ENCODE measurements around the gene PPIE.

The PPIE gene

DNA sequence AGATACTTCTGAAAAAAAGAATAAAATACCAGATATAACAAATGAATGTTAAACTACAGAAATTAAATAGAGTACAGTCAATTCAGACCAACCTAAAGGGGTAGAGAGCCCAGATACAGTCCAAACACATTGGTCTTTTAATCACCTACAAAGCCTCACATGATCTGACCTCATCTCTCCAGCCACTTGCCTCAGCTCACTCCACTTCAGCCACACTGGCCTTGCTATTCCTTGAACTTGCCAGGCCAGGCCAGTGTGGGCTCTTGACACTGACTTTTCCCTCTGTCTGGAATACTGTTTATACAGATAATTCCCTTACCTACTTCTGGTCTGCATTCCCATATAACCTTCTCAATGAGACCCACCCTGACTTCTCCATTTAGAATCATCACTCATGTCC, 17.0 kb upstream of the PPIE start:
- H3K4me1 ChIP-seq (ENCODE audit: insufficient read depth, low read length), result no peaks in the 10 kb centered on the region
- no peak overlapping the region for H3K9ac ChIP-seq (ENCODE audit: low read depth, low read length)
- H3K27me3 ChIP-seq (ENCODE audit: insufficient read depth, low read length), result peaks cover 97% of the 10 kb centered on the region
- H3K9me3 ChIP-seq (ENCODE audit: insufficient read depth, low read depth, low read length), result no peaks in the 10 kb centered on the region
- no peaks in the 10 kb centered on the region for H3K36me3 ChIP-seq (ENCODE audit: insufficient read depth, low read length)
- H3K27ac ChIP-seq (ENCODE audit: low read depth, low read length), result no peak overlapping the region
- H3K4me3 ChIP-seq (ENCODE audit: low read length), result no peak overlapping the region

- H3K9ac ChIP-seq (ENCODE audit: low read depth, low read length), result no peak overlapping the region
- no peak overlapping the region for H3K27ac ChIP-seq (ENCODE audit: low read depth, low read length)
- no peak overlapping the region for H3K4me3 ChIP-seq (ENCODE audit: low read length)
- H3K36me3 ChIP-seq (ENCODE audit: insufficient read depth, low read length), result no peaks in the 10 kb centered on the region
- WGBS, result 19% methylated on average over 2 of the region's 2 CpGs
- H3K9me3 ChIP-seq (ENCODE audit: insufficient read depth, low read depth, low read length), result no peaks in the 10 kb centered on the region
- no peaks in the 10 kb centered on the region for H3K4me1 ChIP-seq (ENCODE audit: insufficient read depth, low read length)
- peaks cover 97% of the 10 kb centered on the region for H3K27me3 ChIP-seq (ENCODE audit: insufficient read depth, low read length)
Measured at GRCh38 chr1:39722495-39722894, 16.2 kb upstream of the PPIE start.

- whole genome bisulfite sequencing, result 67% methylated on average over 1 of the region's 3 CpGs
- H3K9ac ChIP-seq (ENCODE audit: low read depth, low read length), result no peak overlapping the region
Measured at GRCh38 chr1:39726600-39726999, 12.1 kb upstream of the PPIE start.

GRCh38 chr1:39727221-39727931, 11.3 kb upstream of the PPIE start:
- Histone ChIP-seq H3K4me1 (ENCODE audit: insufficient read depth, low read length) (no peaks in the 10 kb centered on the region), H3K4me3 (ENCODE audit: low read length) (no peak overlapping the region), H3K27me3 (ENCODE audit: insufficient read depth, low read length) (peaks cover 97% of the 10 kb centered on the region), H3K9me3 (ENCODE audit: insufficient read depth, low read depth, low read length) (no peaks in the 10 kb centered on the region), H3K36me3 (ENCODE audit: insufficient read depth, low read length) (no peaks in the 10 kb centered on the region), H3K27ac (ENCODE audit: low read depth, low read length) (no peak overlapping the region), H3K9ac (ENCODE audit: low read depth, low read length) (no peak overlapping the region)
- 52% methylated on average over 10 of the region's 10 CpGs for WGBS

More at GRCh38 chr1:39726600-39726999, 12.1 kb upstream of the PPIE start:
- Histone ChIP-seq H3K4me3 (ENCODE audit: low read length) (no peak overlapping the region), H3K27ac (ENCODE audit: low read depth, low read length) (no peak overlapping the region), H3K27me3 (ENCODE audit: insufficient read depth, low read length) (peaks cover 98% of the 10 kb centered on the region), H3K4me1 (ENCODE audit: insufficient read depth, low read length) (no peaks in the 10 kb centered on the region), H3K36me3 (ENCODE audit: insufficient read depth, low read length) (no peaks in the 10 kb centered on the region), H3K9me3 (ENCODE audit: insufficient read depth, low read depth, low read length) (no peaks in the 10 kb centered on the region)

- WGBS, result 69% methylated on average over 14 of the region's 14 CpGs
- Histone ChIP-seq H3K27me3 (ENCODE audit: insufficient read depth, low read length) (peaks cover 98% of the 10 kb centered on the region), H3K9me3 (ENCODE audit: insufficient read depth, low read depth, low read length) (no peaks in the 10 kb centered on the region), H3K4me1 (ENCODE audit: insufficient read depth, low read length) (no peaks in the 10 kb centered on the region), H3K36me3 (ENCODE audit: insufficient read depth, low read length) (no peaks in the 10 kb centered on the region), H3K27ac (ENCODE audit: low read depth, low read length) (no peak overlapping the region), H3K9ac (ENCODE audit: low read depth, low read length) (no peak overlapping the region), H3K4me3 (ENCODE audit: low read length) (no peak overlapping the region)
Measured at GRCh38 chr1:39727932-39728317, 10.8 kb upstream of the PPIE start.

DNA sequence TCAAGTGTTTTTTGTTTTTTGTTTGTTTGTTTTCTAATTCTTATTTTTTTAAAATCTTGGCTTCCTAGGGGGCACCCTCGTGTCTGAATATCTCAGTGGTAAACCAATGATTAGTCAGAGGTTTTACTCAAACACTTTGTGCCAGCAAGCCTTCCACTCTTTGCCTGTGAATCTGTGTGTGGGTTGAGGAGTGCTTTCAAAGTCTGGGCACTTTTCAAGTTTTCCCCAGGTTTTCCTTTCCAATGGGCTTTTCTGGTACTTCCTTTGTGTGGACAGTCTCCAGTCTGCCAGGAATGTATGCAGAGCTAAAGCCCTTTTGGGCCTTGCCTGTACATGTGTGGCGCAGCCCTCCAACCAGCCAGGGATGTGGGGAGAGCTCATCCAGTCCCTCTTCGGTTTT, 9.7 kb upstream of the PPIE start:
- peaks cover 99% of the 10 kb centered on the region for H3K27me3 ChIP-seq (ENCODE audit: insufficient read depth, low read length)

GRCh38 chr1:39729842-39730241, 8.8 kb upstream of the PPIE start:
- Histone ChIP-seq H3K9me3 (ENCODE audit: insufficient read depth, low read depth, low read length) (no peaks in the 10 kb centered on the region), H3K36me3 (ENCODE audit: insufficient read depth, low read length) (no peaks in the 10 kb centered on the region), H3K9ac (ENCODE audit: low read depth, low read length) (no peak overlapping the region), H3K27ac (ENCODE audit: low read depth, low read length) (no peak overlapping the region), H3K27me3 (ENCODE audit: insufficient read depth, low read length) (peaks cover 99% of the 10 kb centered on the region), H3K4me3 (ENCODE audit: low read length) (no peak overlapping the region), H3K4me1 (ENCODE audit: insufficient read depth, low read length) (no peaks in the 10 kb centered on the region)
- WGBS, result 61% methylated on average over 3 of the region's 4 CpGs

More for the DNA sequence above, 9.7 kb upstream of the PPIE start:
- Histone ChIP-seq H3K27ac (ENCODE audit: low read depth, low read length) (no peak overlapping the region), H3K4me3 (ENCODE audit: low read length) (no peak overlapping the region), H3K9ac (ENCODE audit: low read depth, low read length) (no peak overlapping the region), H3K4me1 (ENCODE audit: insufficient read depth, low read length) (no peaks in the 10 kb centered on the region), H3K9me3 (ENCODE audit: insufficient read depth, low read depth, low read length) (no peaks in the 10 kb centered on the region), H3K36me3 (ENCODE audit: insufficient read depth, low read length) (no peaks in the 10 kb centered on the region)
- 67% methylated on average over 3 of the region's 3 CpGs for WGBS

- WGBS, result 71% methylated on average over 3 of the region's 3 CpGs
- Histone ChIP-seq H3K27me3 (ENCODE audit: insufficient read depth, low read length) (peaks cover 98% of the 10 kb centered on the region), H3K9me3 (ENCODE audit: insufficient read depth, low read depth, low read length) (no peaks in the 10 kb centered on the region), H3K36me3 (ENCODE audit: insufficient read depth, low read length) (no peaks in the 10 kb centered on the region), H3K4me1 (ENCODE audit: insufficient read depth, low read length) (no peaks in the 10 kb centered on the region), H3K27ac (ENCODE audit: low read depth, low read length) (no peak overlapping the region), H3K9ac (ENCODE audit: low read depth, low read length) (no peak overlapping the region), H3K4me3 (ENCODE audit: low read length) (no peak overlapping the region)
Measured at GRCh38 chr1:39732730-39733129, 6.0 kb upstream of the PPIE start.

- Histone ChIP-seq H3K9ac (ENCODE audit: low read depth, low read length) (no peak overlapping the region), H3K27me3 (ENCODE audit: insufficient read depth, low read length) (peaks cover 97% of the 10 kb centered on the region), H3K27ac (ENCODE audit: low read depth, low read length) (no peak overlapping the region), H3K9me3 (ENCODE audit: insufficient read depth, low read depth, low read length) (no peaks in the 10 kb centered on the region), H3K4me1 (ENCODE audit: insufficient read depth, low read length) (no peaks in the 10 kb centered on the region), H3K36me3 (ENCODE audit: insufficient read depth, low read length) (no peaks in the 10 kb centered on the region), H3K4me3 (ENCODE audit: low read length) (no peak overlapping the region)
- 74% methylated on average over 7 of the region's 7 CpGs for WGBS
Measured at GRCh38 chr1:39733161-39733560, 5.5 kb upstream of the PPIE start.

- H3K9ac ChIP-seq (ENCODE audit: low read depth, low read length), result no peak overlapping the region
- H3K9me3 ChIP-seq (ENCODE audit: insufficient read depth, low read depth, low read length), result no peaks in the 10 kb centered on the region
- WGBS, result 49% methylated on average over 2 of the region's 3 CpGs
- no peak overlapping the region for H3K27ac ChIP-seq (ENCODE audit: low read depth, low read length)
- peaks cover 6% of the 10 kb centered on the region for H3K36me3 ChIP-seq (ENCODE audit: insufficient read depth, low read length)
- H3K27me3 ChIP-seq (ENCODE audit: insufficient read depth, low read length), result peaks cover 72% of the 10 kb centered on the region
- H3K4me1 ChIP-seq (ENCODE audit: insufficient read depth, low read length), result no peaks in the 10 kb centered on the region; the same call in 1 of the 2 replicates
- H3K4me3 ChIP-seq (ENCODE audit: low read length), result no peak overlapping the region
Measured at GRCh38 chr1:39735731-39736130, 3.0 kb upstream of the PPIE start.

- no peaks in the 10 kb centered on the region for H3K9me3 ChIP-seq (ENCODE audit: insufficient read depth, low read depth, low read length)
- H3K36me3 ChIP-seq (ENCODE audit: insufficient read depth, low read length), result peaks cover 25% of the 10 kb centered on the region
- 94% methylated on average over 9 of the region's 9 CpGs for WGBS
- no peak overlapping the region for H3K4me3 ChIP-seq (ENCODE audit: low read length)
- H3K9ac ChIP-seq (ENCODE audit: low read depth, low read length), result no peak overlapping the region
- H3K4me1 ChIP-seq (ENCODE audit: insufficient read depth, low read length), result no peaks in the 10 kb centered on the region; the same call in 1 of the 2 replicates
- peaks cover 53% of the 10 kb centered on the region for H3K27me3 ChIP-seq (ENCODE audit: insufficient read depth, low read length)
- H3K27ac ChIP-seq (ENCODE audit: low read depth, low read length), result no peak overlapping the region
Measured at GRCh38 chr1:39737546-39738169, 1.0 kb upstream of the PPIE start.
